Measurements from ENCODE around the gene APCDD1L.
"Not testable (repeated sequence)": the region's sequence is repeated elsewhere in the genome, so short reads cannot be mapped to it uniquely, and the experiment has no call there.

APCDD1L gene

GRCh38 chr20:58546756-58547622, 31.8 kb upstream of the APCDD1L start:
- Histone ChIP-seq H3K4me2 (no peak overlapping the region), H3K27me3 (no peaks in the 10 kb centered on the region), H3K9ac (no peak overlapping the region), H3K9me3 (replicated peaks in 1 of 11) (no peaks in the 10 kb centered on the region), H3K4me3 (no peak overlapping the region), H3K36me3 (no peaks in the 10 kb centered on the region), H4K20me1 (no peaks in the 10 kb centered on the region), H3K4me1 (peaks cover 0 to 13% (median 6%) of the 10 kb centered on the region in 10 experiments; a peak in 11 of 20 replicates), H3K27ac (no peak overlapping the region)
- TF ChIP-seq Cebpa-rat (IDR thresholded peaks at IDR 0.05) = no peak

GRCh38 chr20:58546416-58546711, 31.2 kb upstream of the APCDD1L start:
- Histone ChIP-seq H3K4me3 (no peak overlapping the region), H3K4me2 (no peak overlapping the region), H3K4me1 (peaks cover 0 to 19% (median 9%) of the 10 kb centered on the region in 10 experiments; a peak in 14 of 20 replicates), H4K20me1 (no peaks in the 10 kb centered on the region), H3K9ac (no peak overlapping the region), H3K27ac (no peak overlapping the region), H3K36me3 (no peaks in the 10 kb centered on the region), H3K9me3 (replicated peaks in 1 of 11) (no peaks in the 10 kb centered on the region), H3K27me3 (no peaks in the 10 kb centered on the region)
- no peak for TF ChIP-seq Cebpa-rat (IDR thresholded peaks at IDR 0.05)

GRCh38 chr20:58545565-58546415, 30.6 kb upstream of the APCDD1L start:
- H3K9me3 ChIP-seq (replicated peaks in 1 of 11) = no peaks in the 10 kb centered on the region
- no peak overlapping the region for H3K9ac ChIP-seq
- TF ChIP-seq Cebpa-rat (IDR thresholded peaks at IDR 0.05) = no peak
- H3K4me1 ChIP-seq = peaks cover 0 to 24% (median 11%) of the 10 kb centered on the region in 10 experiments; a peak in 14 of 20 replicates
- no peaks in the 10 kb centered on the region for H3K36me3 ChIP-seq
- no peak overlapping the region for H3K27ac ChIP-seq
- H4K20me1 ChIP-seq = no peaks in the 10 kb centered on the region
- no peak overlapping the region for H3K4me3 ChIP-seq
- no peak overlapping the region for H3K4me2 ChIP-seq
- no peaks in the 10 kb centered on the region for H3K27me3 ChIP-seq

- Histone ChIP-seq H4K20me1 (no peaks in the 10 kb centered on the region), H3K36me3 (no peaks in the 10 kb centered on the region), H3K4me3 (no peak overlapping the region), H3K27me3 (no peaks in the 10 kb centered on the region), H3K9ac (no peak overlapping the region), H3K4me1 (peaks cover 0 to 24% (median 11%) of the 10 kb centered on the region in 10 experiments; a peak in 14 of 20 replicates), H3K9me3 (replicated peaks in 1 of 11) (no peaks in the 10 kb centered on the region), H3K4me2 (no peak overlapping the region), H3K27ac (no peak overlapping the region)
- no peak for TF ChIP-seq Cebpa-rat (IDR thresholded peaks at IDR 0.05)
Observed at GRCh38 chr20:58544891-58545290, 29.7 kb upstream of the APCDD1L start.

GRCh38 chr20:58544286-58544685, 29.1 kb upstream of the APCDD1L start:
- TF ChIP-seq Cebpa-rat (IDR thresholded peaks at IDR 0.05) = no peak
- Histone ChIP-seq H3K9ac (no peak overlapping the region), H3K4me1 (peaks cover 0 to 24% (median 11%) of the 10 kb centered on the region in 10 experiments; a peak in 14 of 20 replicates), H3K27me3 (no peaks in the 10 kb centered on the region), H3K9me3 (replicated peaks in 1 of 11) (no peaks in the 10 kb centered on the region), H3K27ac (no peak overlapping the region), H4K20me1 (no peaks in the 10 kb centered on the region), H3K4me3 (no peak overlapping the region), H3K36me3 (no peaks in the 10 kb centered on the region), H3K4me2 (no peak overlapping the region)

- Histone ChIP-seq H3K4me1 (peaks cover 0 to 24% (median 11%) of the 10 kb centered on the region in 10 experiments; a peak in 14 of 20 replicates), H3K27me3 (no peaks in the 10 kb centered on the region), H3K27ac (no peak overlapping the region), H4K20me1 (no peaks in the 10 kb centered on the region), H3K9me3 (replicated peaks in 1 of 11) (peaks cover 7 to 9% (median 8%) of the 10 kb centered on the region in 11 experiments), H3K36me3 (no peaks in the 10 kb centered on the region), H3K4me2 (0 out of 22 replicates have a peak overlapping the region, but pooled peaks of 2 of the 11 experiments have one; percentile 7 to 18), H3K9ac (no peak overlapping the region), H3K4me3 (no peak overlapping the region)
- TF ChIP-seq Cebpa-rat (IDR thresholded peaks at IDR 0.05) = no peak
Observed at GRCh38 chr20:58543274-58543673, 28.1 kb upstream of the APCDD1L start.

- peaks cover 14 to 16% (median 15%) of the 10 kb centered on the region in 11 experiments for H3K9me3 ChIP-seq (replicated peaks in 1 of 11)
- H4K20me1 ChIP-seq = no peaks in the 10 kb centered on the region
- TF ChIP-seq Cebpa-rat (IDR thresholded peaks at IDR 0.05) = no peak
- H3K36me3 ChIP-seq = no peaks in the 10 kb centered on the region
- H3K4me2 ChIP-seq = peak overlapping the region in 3 of 11 experiments; percentile 7 to 29 (median 18); a peak in 3 of 22 replicates
- peak overlapping the region in 4 of 11 experiments; percentile 5 to 31 (median 23); a peak in 2 of 22 replicates for H3K27ac ChIP-seq
- no peak overlapping the region for H3K4me3 ChIP-seq
- H3K4me1 ChIP-seq = peaks cover 0 to 24% (median 11%) of the 10 kb centered on the region in 10 experiments; a peak in 14 of 20 replicates
- H3K9ac ChIP-seq = no peak overlapping the region
- no peaks in the 10 kb centered on the region for H3K27me3 ChIP-seq
Observed at GRCh38 chr20:58542411-58543095, 27.4 kb upstream of the APCDD1L start.

- not testable (repeated sequence) for H3K4me3 ChIP-seq, H3K27me3 ChIP-seq, H3K36me3 ChIP-seq, H4K20me1 ChIP-seq
- peaks cover 19 to 22% (median 21%) of the 10 kb centered on the region in 11 experiments for H3K9me3 ChIP-seq (replicated peaks in 1 of 11)
- H3K27ac ChIP-seq = peak overlapping the region in 5 of 11 experiments; percentile 13 to 58 (median 31); a peak in 7 of 22 replicates
- H3K9ac ChIP-seq = 0 out of 22 replicates have a peak overlapping the region, but pooled peaks of 1 of the 11 experiments have one; percentile 19
- peak overlapping the region in 7 of 11 experiments; percentile 10 to 66 (median 54); a peak in 11 of 22 replicates for H3K4me2 ChIP-seq
- peaks cover 0 to 24% (median 11%) of the 10 kb centered on the region in 10 experiments; a peak in 14 of 20 replicates for H3K4me1 ChIP-seq
Observed at GRCh38 chr20:58542034-58542410, 26.8 kb upstream of the APCDD1L start.

All from BLaER1 treated with 17β-estradiol and CSF1 and Interleukin-3, amounts not matched to agents 10 nM and 100 nM (cell line).